HG03469 (cell line): ENCODE results near the gene F10.
"Not testable (repeated sequence)": the region's sequence is repeated elsewhere in the genome, so short reads cannot be mapped to it uniquely, and the experiment has no call there.

ENCODE experiments used
- ATAC-seq: cut with Tn5 transposase; IDR thresholded peaks from one replicate; pipeline ENCODE4 v1.9.1; 2021; ENCODE audit warnings: mild to moderate bottlenecking, moderate library complexity, moderate number of reproducible peaks; ENCODE audit not compliant: unreplicated experiment

F10 gene

DNA sequence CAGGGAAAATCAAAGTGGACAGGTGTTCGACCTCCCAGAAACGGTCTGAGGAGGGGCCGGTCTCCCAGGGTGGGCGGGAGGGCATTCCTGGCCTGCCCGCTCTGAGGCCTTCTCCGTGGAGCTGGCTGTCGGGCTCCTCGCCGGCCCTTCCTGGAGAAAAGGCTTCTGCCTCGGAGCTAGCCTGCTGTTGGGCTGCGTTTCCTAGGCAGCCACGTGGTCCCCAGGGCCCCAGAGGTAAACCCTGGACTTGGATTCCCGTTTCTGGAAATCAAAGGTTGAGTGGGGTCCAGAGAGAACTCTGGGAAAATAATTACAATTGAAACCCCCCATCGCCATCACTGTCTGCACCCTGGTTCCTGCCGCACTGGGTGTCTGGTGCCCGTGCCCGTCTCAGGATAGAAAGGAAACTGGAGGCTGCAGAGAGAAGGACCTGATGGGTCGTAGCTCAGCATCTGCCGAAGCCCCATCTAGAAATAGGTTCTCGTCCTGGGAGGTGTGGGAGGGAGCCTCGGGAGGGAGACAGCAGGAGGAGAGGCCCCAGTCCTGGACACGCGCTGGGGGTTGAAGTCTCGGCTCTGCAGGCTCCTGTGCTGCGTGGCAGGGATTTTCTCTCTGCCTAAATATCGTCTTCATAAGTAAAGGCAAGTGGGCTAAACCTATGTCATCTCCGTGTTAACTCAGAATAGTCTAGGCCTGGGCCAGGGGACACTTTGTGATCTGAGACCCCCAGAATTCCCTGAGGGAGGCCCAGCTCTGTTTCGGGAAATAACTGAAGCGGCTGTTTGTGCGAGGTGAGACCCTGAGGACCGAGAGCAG is 28.2 kb downstream of the F10 start:
- no peak for ATAC-seq

- no peak for ATAC-seq
Measured at GRCh38 chr13:113151745-113152690, 29.4 kb downstream of the F10 start.

DNA sequence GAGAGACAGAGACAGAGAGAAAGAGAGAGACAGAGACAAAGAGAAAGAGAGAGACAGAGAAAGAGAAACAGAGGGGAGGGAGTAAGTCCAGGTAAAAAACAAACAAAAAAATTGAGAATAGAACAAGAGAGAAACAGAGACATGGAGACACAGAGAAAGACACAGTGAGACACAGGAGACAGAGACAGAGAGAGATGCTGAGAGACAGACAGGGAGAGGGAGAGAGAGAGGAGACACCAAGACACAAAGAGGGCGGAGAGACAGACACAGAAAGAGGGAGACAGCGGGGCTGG is 30.0 kb downstream of the F10 start:
- ATAC-seq, result no peak

DNA sequence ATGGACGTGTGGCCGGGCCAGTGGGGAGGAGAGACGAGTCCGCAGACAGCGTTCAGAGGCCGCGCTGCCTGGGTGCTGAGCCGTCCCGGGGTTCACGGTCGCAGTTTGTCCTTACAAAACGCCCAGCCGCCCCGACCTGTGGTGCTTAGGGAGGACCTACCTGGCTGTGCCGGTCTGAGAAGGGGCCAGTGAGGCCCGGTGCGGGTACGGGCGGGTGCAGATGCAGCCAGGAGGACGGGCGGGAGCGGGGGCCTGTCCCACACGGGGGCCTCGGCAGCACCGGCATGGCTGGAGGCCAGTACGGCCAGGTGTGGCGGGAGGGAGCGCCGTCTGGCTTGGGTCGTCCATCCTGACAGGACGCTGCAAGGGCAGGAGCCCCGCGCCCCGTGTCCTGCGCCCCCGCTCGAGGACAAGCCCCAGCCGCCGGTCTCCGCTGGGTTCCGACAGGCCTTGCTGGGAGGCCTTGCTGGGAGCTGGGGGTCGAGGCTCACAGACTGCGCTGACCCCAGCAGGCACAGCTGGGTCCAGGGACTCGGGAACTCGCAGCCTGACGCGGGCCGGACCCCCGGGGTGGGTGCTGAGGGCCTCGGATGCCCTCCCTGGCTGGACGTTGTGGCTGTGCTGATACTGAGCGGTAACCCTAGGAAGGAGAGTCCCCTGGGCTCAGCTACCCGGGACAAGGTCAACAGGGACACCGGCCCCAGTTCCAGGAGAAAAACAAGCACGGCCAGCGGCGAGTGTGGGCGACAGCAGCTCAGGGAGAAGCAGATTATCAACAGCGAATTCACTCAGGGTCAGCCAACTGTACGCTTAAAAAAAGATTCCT is 30.6 kb downstream of the F10 start:
- ATAC-seq, result no peak

GRCh38 chr13:113153810-113154748 is 31.5 kb downstream of the F10 start:
- ATAC-seq, result no peak

DNA sequence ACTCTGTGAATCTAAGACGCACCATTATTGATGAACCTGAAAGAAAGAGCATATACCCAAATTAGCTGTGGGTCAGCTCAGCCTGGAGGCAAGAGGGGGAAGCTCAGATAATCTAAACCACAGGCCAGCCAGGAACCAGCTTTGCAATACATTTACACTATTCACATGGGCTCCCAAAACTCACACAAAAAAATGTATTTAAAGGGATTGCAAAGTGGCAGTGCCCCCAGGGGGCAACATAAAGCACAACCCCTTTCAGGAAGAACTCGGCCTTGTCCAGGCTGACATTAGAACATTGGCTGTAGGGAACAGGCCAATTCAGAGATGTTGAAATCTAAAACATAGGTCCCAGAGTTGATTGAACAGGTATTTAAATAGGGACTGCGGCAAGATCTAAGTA is 32.6 kb downstream of the F10 start:
- no peak for ATAC-seq

DNA sequence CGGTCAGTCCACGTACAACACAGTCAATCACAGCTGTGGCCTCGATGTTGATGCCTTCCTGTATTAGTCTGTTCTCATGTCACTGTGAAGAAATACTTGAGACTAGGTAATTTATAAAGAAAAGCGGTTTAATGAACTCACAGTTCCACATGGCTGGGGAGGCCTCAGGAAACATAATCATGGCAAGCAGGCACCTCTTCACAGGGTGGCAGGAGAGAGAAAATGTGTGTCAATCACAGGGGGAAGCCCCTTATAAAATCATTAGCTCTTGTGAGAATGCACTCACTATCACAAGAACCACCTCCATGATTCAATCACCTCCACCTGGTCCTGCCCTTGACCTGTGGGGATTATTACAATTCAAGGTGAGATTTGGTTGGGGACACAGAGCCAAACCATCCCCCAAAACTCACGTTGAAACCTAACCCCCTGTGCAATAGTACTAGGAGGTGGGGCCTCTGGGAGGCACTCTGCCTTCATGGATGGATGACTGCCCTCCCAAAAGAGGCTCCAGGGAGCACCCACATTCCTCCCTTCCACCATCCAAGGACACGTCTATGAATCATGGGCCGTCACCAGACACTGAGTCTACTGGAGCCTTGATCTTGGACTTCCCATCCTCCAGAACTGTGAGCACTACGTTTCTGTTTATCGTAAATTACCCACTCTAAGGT is 33.5 kb downstream of the F10 start:
- ATAC-seq, result no peak

GRCh38 chr13:113157206-113157928 is 34.8 kb downstream of the F10 start:
- ATAC-seq, result no peak

- no peak for ATAC-seq
Measured at GRCh38 chr13:113157929-113158747, 35.5 kb downstream of the F10 start, which contains the start of gene PROZ. Gene PROZ, plus strand, starts transcription at chr13:113158648. Its CDS starts 13 bp downstream, at chr13:113158661.

DNA sequence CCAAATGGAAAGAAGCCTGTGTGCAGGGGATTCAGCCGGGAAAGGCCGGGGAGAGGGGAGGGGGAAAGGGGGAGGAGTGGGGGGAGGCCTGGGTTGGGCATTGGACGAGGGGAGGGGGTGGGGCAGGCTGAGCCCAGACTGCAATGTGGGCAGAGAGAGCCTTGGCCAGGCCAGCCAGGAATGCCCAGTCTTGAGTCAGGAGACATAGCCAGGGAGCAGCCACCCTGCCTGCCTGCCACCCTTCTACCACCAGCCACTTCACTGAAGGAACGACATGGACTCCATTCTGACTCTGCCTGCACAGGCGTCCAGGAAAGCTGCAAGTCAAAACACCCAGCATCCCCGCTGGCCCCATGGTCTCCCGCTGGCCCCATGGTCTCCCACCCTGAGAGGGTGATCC is 36.3 kb downstream of the F10 start:
- no peak for ATAC-seq

GRCh38 chr13:113159701-113160100 is 37.1 kb downstream of the F10 start:
- ATAC-seq, result no peak

- no peak for ATAC-seq
Measured at GRCh38 chr13:113160983-113161382, 38.4 kb downstream of the F10 start.

DNA sequence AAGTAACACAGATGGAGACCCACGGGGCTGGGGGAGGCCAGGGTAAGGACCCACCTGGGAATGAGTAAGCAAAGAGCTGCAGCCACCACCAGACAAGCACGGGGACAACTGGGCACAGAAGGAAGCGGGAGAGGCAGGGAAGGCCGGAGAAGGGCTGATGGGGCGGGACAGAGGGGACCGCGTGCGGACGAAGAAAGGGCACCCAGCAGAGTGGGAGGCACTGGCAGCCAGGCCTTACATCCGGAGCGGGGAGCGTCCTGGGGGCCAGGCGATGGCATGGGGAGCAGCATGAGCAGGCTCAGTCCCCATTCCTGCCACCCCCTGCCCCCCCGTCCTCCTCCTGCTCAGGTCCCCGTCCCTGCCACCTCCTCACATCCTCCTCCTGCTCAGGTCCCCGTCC is 38.8 kb downstream of the F10 start:
- no peak for ATAC-seq

DNA sequence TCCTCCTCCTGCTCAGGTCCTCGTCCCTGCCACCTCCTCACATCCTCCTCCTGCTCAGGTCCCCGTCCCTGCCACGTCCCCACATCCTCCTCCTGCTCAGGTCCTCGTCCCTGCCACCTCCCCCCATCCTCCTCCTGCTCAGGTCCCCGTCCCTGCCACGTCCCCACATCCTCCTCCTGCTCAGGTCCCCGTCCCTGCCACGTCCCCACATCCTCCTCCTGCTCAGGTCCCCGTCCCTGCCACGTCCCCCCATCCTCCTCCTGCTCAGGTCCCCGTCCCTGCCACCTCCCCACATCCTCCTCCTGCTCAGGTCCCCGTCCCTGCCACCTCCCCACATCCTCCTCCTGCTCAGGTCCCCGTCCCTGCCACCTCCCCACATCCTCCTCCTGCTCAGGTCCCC is 39.4 kb downstream of the F10 start:
- ATAC-seq, result not testable (repeated sequence)

GRCh38 chr13:113162783-113163685 is 40.4 kb downstream of the F10 start:
- ATAC-seq, result no peak

GRCh38 chr13:113164492-113164891 is 41.9 kb downstream of the F10 start:
- no peak for ATAC-seq

- ATAC-seq, result no peak
Measured at GRCh38 chr13:113166266-113166665, 43.7 kb downstream of the F10 start.
